Measurements from ENCODE around the gene RBFOX1.

GRCh38 chr16:7362231-7362630 is 29.6 kb downstream of the RBFOX1 start:
- TF ChIP-seq POLR2AphosphoS5 (IDR thresholded peaks at IDR 0.05; ENCODE audit: borderline replicate concordance, low read depth, low read length) (no peak), EZH2 (IDR thresholded peaks at IDR 0.05) (no peak), FOXP2 (optimal IDR thresholded peaks at IDR 0.05; ENCODE audit: control extremely low read depth, extremely low read length, insufficient read depth) (no peak)
